ENCODE data around the gene LTB. TPM values are rescaled to one million over a fixed set of nuclear protein-coding genes. Genes with fewer than 3 reads are reported as not detected.

LTB gene
- polyA plus RNA-seq, 2 donors = 1.8 to 3.0 TPM

GRCh38 chr6:31621991-31622390, 39.8 kb upstream of the LTB start:
- H3K36me3 ChIP-seq (ENCODE audit: control insufficient read depth in 2 of 2, insufficient read depth in 2 of 2, low read length in 1 of 2) = peaks cover 18 to 25% of the 10 kb centered on the region in 2 donors
- H3K9me3 ChIP-seq (ENCODE audit: control insufficient read depth in 2 of 2, insufficient read depth in 1 of 2, low read depth in 1 of 2, low read length in 1 of 2) = no peaks in the 10 kb centered on the region
- no peaks in the 10 kb centered on the region for H3K27me3 ChIP-seq (ENCODE audit: control insufficient read depth in 1 of 2, insufficient read depth in 2 of 2, low read length in 2 of 2)
- H3K4me1 ChIP-seq (ENCODE audit: control insufficient read depth in 2 of 2, insufficient read depth in 2 of 2, low read length in 1 of 2) = no peaks in the 10 kb centered on the region
- WGBS, 2 donors = 18% methylated on average over 4 of the region's 4 CpGs
- H3K4me3 ChIP-seq (ENCODE audit: low read depth in 1 of 2, low read length in 2 of 2) = peak overlapping the region in 1 of 2 donors; percentile 71
- peak overlapping the region; percentile 89 to 99 for H3K27ac ChIP-seq (ENCODE audit: low read depth in 2 of 2, low read length in 1 of 2)

GRCh38 chr6:31621320-31621939, 39.2 kb upstream of the LTB start:
- peaks cover 16 to 20% of the 10 kb centered on the region in 2 donors for H3K36me3 ChIP-seq (ENCODE audit: control insufficient read depth in 2 of 2, insufficient read depth in 2 of 2, low read length in 1 of 2)
- H3K27ac ChIP-seq (ENCODE audit: low read depth in 2 of 2, low read length in 1 of 2) = peak overlapping the region; percentile 93 to 99
- no peaks in the 10 kb centered on the region for H3K4me1 ChIP-seq (ENCODE audit: control insufficient read depth in 2 of 2, insufficient read depth in 2 of 2, low read length in 1 of 2)
- WGBS, 2 donors = 7 to 8% methylated on average over 15 of the region's 15 CpGs
- peak overlapping the region; percentile 71 to 87 for H3K4me3 ChIP-seq (ENCODE audit: low read depth in 1 of 2, low read length in 2 of 2)
- no peaks in the 10 kb centered on the region for H3K27me3 ChIP-seq (ENCODE audit: control insufficient read depth in 1 of 2, insufficient read depth in 2 of 2, low read length in 2 of 2)
- no peaks in the 10 kb centered on the region for H3K9me3 ChIP-seq (ENCODE audit: control insufficient read depth in 2 of 2, insufficient read depth in 1 of 2, low read depth in 1 of 2, low read length in 1 of 2)

GRCh38 chr6:31620586-31621319, 38.5 kb upstream of the LTB start, which contains the start of gene PRRC2A:
PRRC2A (plus strand) TSS chr6:31620715; CDS start chr6:31622790, 2,075 bp downstream.
- Histone ChIP-seq H3K9me3 (ENCODE audit: control insufficient read depth in 2 of 2, insufficient read depth in 1 of 2, low read depth in 1 of 2, low read length in 1 of 2) (no peaks in the 10 kb centered on the region), H3K27ac (ENCODE audit: low read depth in 2 of 2, low read length in 1 of 2) (peak within 1 kb of the TSS; percentile 99 to 100), H3K4me3 (ENCODE audit: low read depth in 1 of 2, low read length in 2 of 2) (peak within 1 kb of the TSS; percentile 71 to 87), H3K27me3 (ENCODE audit: control insufficient read depth in 1 of 2, insufficient read depth in 2 of 2, low read length in 2 of 2) (no peaks in the 10 kb centered on the region), H3K4me1 (ENCODE audit: control insufficient read depth in 2 of 2, insufficient read depth in 2 of 2, low read length in 1 of 2) (no peaks in the 10 kb centered on the region), H3K36me3 (ENCODE audit: control insufficient read depth in 2 of 2, insufficient read depth in 2 of 2, low read length in 1 of 2) (peaks cover 13 to 17% of the 10 kb centered on the region in 2 donors)
- WGBS, 2 donors = 0% methylated on average over 36 to 66 of the region's 67 CpGs

GRCh38 chr6:31619805-31620585, 37.8 kb upstream of the LTB start:
- WGBS, 2 donors = 0% methylated on average over 50 of the region's 50 CpGs
- peaks cover 6 to 10% of the 10 kb centered on the region in 2 donors for H3K36me3 ChIP-seq (ENCODE audit: control insufficient read depth in 2 of 2, insufficient read depth in 2 of 2, low read length in 1 of 2)

GRCh38 chr6:31617010-31617409, 34.8 kb upstream of the LTB start:
- Histone ChIP-seq H3K4me3 (ENCODE audit: low read depth in 1 of 2, low read length in 2 of 2) (no peak overlapping the region), H3K9me3 (ENCODE audit: control insufficient read depth in 2 of 2, insufficient read depth in 1 of 2, low read depth in 1 of 2, low read length in 1 of 2) (no peaks in the 10 kb centered on the region), H3K27ac (ENCODE audit: low read depth in 2 of 2, low read length in 1 of 2) (no peak overlapping the region), H3K27me3 (ENCODE audit: control insufficient read depth in 1 of 2, insufficient read depth in 2 of 2, low read length in 2 of 2) (no peaks in the 10 kb centered on the region), H3K4me1 (ENCODE audit: control insufficient read depth in 2 of 2, insufficient read depth in 2 of 2, low read length in 1 of 2) (no peaks in the 10 kb centered on the region), H3K36me3 (ENCODE audit: control insufficient read depth in 2 of 2, insufficient read depth in 2 of 2, low read length in 1 of 2) (no peaks in the 10 kb centered on the region)
- 87 to 91% methylated on average over 2 of the region's 2 CpGs for WGBS, 2 donors

More at GRCh38 chr6:31619805-31620585, 37.8 kb upstream of the LTB start:
- Histone ChIP-seq H3K4me3 (ENCODE audit: low read depth in 1 of 2, low read length in 2 of 2) (peak overlapping the region; percentile 71 to 87), H3K27me3 (ENCODE audit: control insufficient read depth in 1 of 2, insufficient read depth in 2 of 2, low read length in 2 of 2) (no peaks in the 10 kb centered on the region), H3K4me1 (ENCODE audit: control insufficient read depth in 2 of 2, insufficient read depth in 2 of 2, low read length in 1 of 2) (no peaks in the 10 kb centered on the region), H3K9me3 (ENCODE audit: control insufficient read depth in 2 of 2, insufficient read depth in 1 of 2, low read depth in 1 of 2, low read length in 1 of 2) (no peaks in the 10 kb centered on the region), H3K27ac (ENCODE audit: low read depth in 2 of 2, low read length in 1 of 2) (peak overlapping the region; percentile 99 to 100)

- Histone ChIP-seq H3K4me1 (ENCODE audit: control insufficient read depth in 2 of 2, insufficient read depth in 2 of 2, low read length in 1 of 2) (no peaks in the 10 kb centered on the region), H3K9me3 (ENCODE audit: control insufficient read depth in 2 of 2, insufficient read depth in 1 of 2, low read depth in 1 of 2, low read length in 1 of 2) (no peaks in the 10 kb centered on the region), H3K4me3 (ENCODE audit: low read depth in 1 of 2, low read length in 2 of 2) (no peak overlapping the region), H3K27ac (ENCODE audit: low read depth in 2 of 2, low read length in 1 of 2) (peak overlapping the region in 1 of 2 donors; percentile 49), H3K36me3 (ENCODE audit: control insufficient read depth in 2 of 2, insufficient read depth in 2 of 2, low read length in 1 of 2) (no peaks in the 10 kb centered on the region), H3K27me3 (ENCODE audit: control insufficient read depth in 1 of 2, insufficient read depth in 2 of 2, low read length in 2 of 2) (no peaks in the 10 kb centered on the region)
- 65 to 70% methylated on average over 6 to 7 of the region's 7 CpGs for WGBS, 2 donors
Measured at GRCh38 chr6:31615748-31616147, 33.5 kb upstream of the LTB start.

GRCh38 chr6:31614684-31615578, 32.7 kb upstream of the LTB start, which contains the start of gene AIF1:
AIF1 (plus strand) TSS chr6:31615234; CDS start chr6:31615330, 96 bp downstream.
- H3K36me3 ChIP-seq (ENCODE audit: control insufficient read depth in 2 of 2, insufficient read depth in 2 of 2, low read length in 1 of 2) = no peaks in the 10 kb centered on the region
- H3K27me3 ChIP-seq (ENCODE audit: control insufficient read depth in 1 of 2, insufficient read depth in 2 of 2, low read length in 2 of 2) = no peaks in the 10 kb centered on the region
- 64 to 68% methylated on average over 6 of the region's 6 CpGs for WGBS, 2 donors
- H3K9me3 ChIP-seq (ENCODE audit: control insufficient read depth in 2 of 2, insufficient read depth in 1 of 2, low read depth in 1 of 2, low read length in 1 of 2) = no peaks in the 10 kb centered on the region
- no peak within 1 kb of the TSS for H3K4me3 ChIP-seq (ENCODE audit: low read depth in 1 of 2, low read length in 2 of 2)
- no peaks in the 10 kb centered on the region for H3K4me1 ChIP-seq (ENCODE audit: control insufficient read depth in 2 of 2, insufficient read depth in 2 of 2, low read length in 1 of 2)
- peak within 1 kb of the TSS in 1 of 2 donors; percentile 49 for H3K27ac ChIP-seq (ENCODE audit: low read depth in 2 of 2, low read length in 1 of 2)

GRCh38 chr6:31614075-31614619, 31.9 kb upstream of the LTB start:
- no peaks in the 10 kb centered on the region for H3K27me3 ChIP-seq (ENCODE audit: control insufficient read depth in 1 of 2, insufficient read depth in 2 of 2, low read length in 2 of 2)
- H3K4me3 ChIP-seq (ENCODE audit: low read depth in 1 of 2, low read length in 2 of 2) = no peak overlapping the region
- no peaks in the 10 kb centered on the region for H3K9me3 ChIP-seq (ENCODE audit: control insufficient read depth in 2 of 2, insufficient read depth in 1 of 2, low read depth in 1 of 2, low read length in 1 of 2)
- H3K36me3 ChIP-seq (ENCODE audit: control insufficient read depth in 2 of 2, insufficient read depth in 2 of 2, low read length in 1 of 2) = no peaks in the 10 kb centered on the region
- no peaks in the 10 kb centered on the region for H3K4me1 ChIP-seq (ENCODE audit: control insufficient read depth in 2 of 2, insufficient read depth in 2 of 2, low read length in 1 of 2)
- H3K27ac ChIP-seq (ENCODE audit: low read depth in 2 of 2, low read length in 1 of 2) = no peak overlapping the region
- WGBS, 2 donors = 73 to 76% methylated on average over 8 of the region's 8 CpGs

Data from esophagus (tissue), 2 donors.